Measurements from ENCODE around the gene GREM2.

DNA sequence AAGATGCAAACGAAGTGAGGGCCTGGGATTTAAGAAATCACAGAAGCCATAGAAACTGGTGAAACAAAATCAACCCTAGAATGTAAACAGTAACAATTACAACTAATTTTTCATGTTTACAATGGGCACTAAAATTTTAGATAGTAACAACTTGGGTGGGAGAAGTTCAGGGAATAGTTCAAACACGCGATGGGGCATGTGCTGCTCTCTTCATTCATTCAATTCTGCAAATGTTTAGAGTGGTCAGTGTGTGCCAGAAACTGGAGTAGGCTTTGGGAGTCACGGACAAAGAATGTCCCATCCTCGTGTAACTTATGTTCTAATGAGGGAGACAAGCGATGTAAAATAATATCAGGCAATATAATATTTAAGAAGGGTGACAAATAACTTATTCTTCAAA, 133.4 kb downstream of the GREM2 start:
- TF ChIP-seq POLR2AphosphoS5 (IDR thresholded peaks at IDR 0.05; ENCODE audit: borderline replicate concordance, low read depth, low read length) (no peak), EZH2 (IDR thresholded peaks at IDR 0.05) (no peak)

All from SK-N-MC (cell line).